ENCODE data around the gene CENPA.

Gene CENPA

GRCh38 chr2:26818972-26819371, 33.1 kb downstream of the CENPA start:
- FAIRE-seq (no peak), DNase-seq (ENCODE audit: insufficient read length, low spot score) (no peak)
- TF ChIP-seq POLR2A (IDR thresholded peaks at IDR 0.05; ENCODE audit: low read depth, low read length): no peak

DNA sequence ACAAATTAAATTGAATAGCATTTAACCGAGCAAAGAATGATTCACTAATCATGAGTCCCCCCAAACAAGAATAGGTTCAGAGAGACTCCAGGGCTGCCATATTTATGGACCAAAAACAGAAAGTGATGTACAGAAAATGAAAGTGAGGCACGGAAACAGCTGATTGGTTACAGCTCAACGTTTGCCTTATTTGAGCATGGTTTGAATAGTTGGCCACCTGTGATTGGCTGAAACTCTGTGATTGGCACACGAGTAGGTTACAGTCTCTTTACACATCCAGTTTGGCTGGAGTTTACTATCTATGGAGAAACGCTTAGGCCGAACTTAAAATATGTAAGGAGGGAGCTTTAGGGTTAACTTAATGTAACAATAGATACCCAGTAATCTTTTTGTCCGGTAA, 35.1 kb downstream of the CENPA start:
- FAIRE-seq: no peak
- TF ChIP-seq POLR2A (IDR thresholded peaks at IDR 0.05; ENCODE audit: low read depth, low read length): no peak
- DNase-seq (ENCODE audit: insufficient read length, low spot score): no peak

DNA sequence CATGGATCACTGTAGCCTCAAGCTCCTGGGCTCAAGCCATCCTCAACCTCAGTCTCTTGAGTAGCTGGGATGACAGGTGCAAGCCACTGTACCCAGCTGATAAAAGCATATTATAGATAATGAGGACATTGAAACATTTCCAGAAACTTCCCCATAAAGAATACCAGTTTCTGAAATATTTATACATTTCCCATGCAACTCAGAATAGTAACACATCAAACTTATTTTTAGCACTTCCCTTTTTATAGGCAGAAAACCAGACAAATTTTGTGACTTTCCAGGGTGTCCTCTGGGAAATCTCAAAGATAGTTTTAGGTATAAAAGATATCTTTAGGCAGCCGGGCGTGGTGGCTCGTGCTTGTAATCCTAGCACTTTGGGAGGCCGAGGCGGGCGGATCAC, 37.0 kb downstream of the CENPA start:
- no peak for FAIRE-seq

GRCh38 chr2:26838121-26838906, 52.5 kb downstream of the CENPA start:
- DNase-seq (ENCODE audit: insufficient read length, low spot score): no peak
- no peak for FAIRE-seq
- TF ChIP-seq POLR2A (IDR thresholded peaks at IDR 0.05; ENCODE audit: low read depth, low read length): no peak

More for the DNA sequence above, 37.0 kb downstream of the CENPA start:
- DNase-seq (ENCODE audit: insufficient read length, low spot score): no peak
- no peak for TF ChIP-seq POLR2A (IDR thresholded peaks at IDR 0.05; ENCODE audit: low read depth, low read length)

- no peak for FAIRE-seq
- TF ChIP-seq POLR2A (IDR thresholded peaks at IDR 0.05; ENCODE audit: low read depth, low read length): no peak
- peak; percentile 57 for DNase-seq (ENCODE audit: insufficient read length, low spot score)
These were observed 55.2 kb downstream of the CENPA start for GRCh38 chr2:26840937-26841610.

- no peak for TF ChIP-seq POLR2A (IDR thresholded peaks at IDR 0.05; ENCODE audit: low read depth, low read length)
- no peak for DNase-seq (ENCODE audit: insufficient read length, low spot score)
- FAIRE-seq: no peak
These were observed 57.2 kb downstream of the CENPA start for GRCh38 chr2:26843041-26843440.

Data from H54 (cell line).